ENCODE data around the gene ARL15.

Gene ARL15

DNA sequence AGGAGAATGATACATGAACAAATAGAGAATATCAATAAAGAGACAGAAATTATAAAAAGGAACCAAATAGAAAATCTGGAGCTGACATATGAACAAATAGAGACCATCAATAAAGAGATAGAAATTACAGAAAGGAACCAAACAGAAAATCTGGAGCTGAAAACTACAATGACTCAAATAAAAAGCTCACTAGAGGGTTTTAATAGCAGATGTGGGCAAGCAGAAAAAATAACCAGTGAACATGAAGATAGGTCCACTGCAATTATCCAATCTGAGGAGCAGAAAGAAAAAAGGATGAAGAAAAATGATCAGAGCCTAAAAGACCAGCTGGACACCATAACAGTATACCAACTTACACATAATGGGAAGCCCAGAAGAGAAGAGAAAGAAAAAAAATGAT lies 353.7 kb downstream of the ARL15 start:
- no peak overlapping the region for H3K9ac ChIP-seq (ENCODE audit: low read depth, low read length, poor library complexity, severe bottlenecking)
- H3K4me1 ChIP-seq (ENCODE audit: insufficient read depth, low read length, poor library complexity, severe bottlenecking), result no peaks in the 10 kb centered on the region
- H4K20me1 ChIP-seq (ENCODE audit: insufficient read depth, low read length, poor library complexity, severe bottlenecking), result no peaks in the 10 kb centered on the region
- peaks cover 3% of the 10 kb centered on the region; the same call in 1 of the 2 replicates for H3K36me3 ChIP-seq (ENCODE audit: insufficient read depth, low read length)
- peaks cover 16% of the 10 kb centered on the region for H3K9me3 ChIP-seq (ENCODE audit: insufficient read depth, low read depth, low read length)
- no peaks in the 10 kb centered on the region for H3K9me2 ChIP-seq (replicated peaks; ENCODE audit: low read depth, low read length)
- H2AFZ ChIP-seq (ENCODE audit: low read length), result no peak overlapping the region
- no peaks in the 10 kb centered on the region for H3K79me2 ChIP-seq (ENCODE audit: insufficient read depth, low read length)
- no peaks in the 10 kb centered on the region for H3F3A ChIP-seq (ENCODE audit: low read depth)
- no peak overlapping the region for H3K4me3 ChIP-seq (ENCODE audit: low read length, poor library complexity, severe bottlenecking)
- H3K27me3 ChIP-seq (ENCODE audit: insufficient read depth, low read length, poor library complexity, severe bottlenecking), result no peaks in the 10 kb centered on the region
- H3K4me2 ChIP-seq (ENCODE audit: low read depth, low read length, poor library complexity, severe bottlenecking), result no peak overlapping the region
- TF ChIP-seq EZH2phosphoT487 (IDR thresholded peaks at IDR 0.05; ENCODE audit: borderline replicate concordance), result no peak
- TF ChIP-seq, protein P1, sequence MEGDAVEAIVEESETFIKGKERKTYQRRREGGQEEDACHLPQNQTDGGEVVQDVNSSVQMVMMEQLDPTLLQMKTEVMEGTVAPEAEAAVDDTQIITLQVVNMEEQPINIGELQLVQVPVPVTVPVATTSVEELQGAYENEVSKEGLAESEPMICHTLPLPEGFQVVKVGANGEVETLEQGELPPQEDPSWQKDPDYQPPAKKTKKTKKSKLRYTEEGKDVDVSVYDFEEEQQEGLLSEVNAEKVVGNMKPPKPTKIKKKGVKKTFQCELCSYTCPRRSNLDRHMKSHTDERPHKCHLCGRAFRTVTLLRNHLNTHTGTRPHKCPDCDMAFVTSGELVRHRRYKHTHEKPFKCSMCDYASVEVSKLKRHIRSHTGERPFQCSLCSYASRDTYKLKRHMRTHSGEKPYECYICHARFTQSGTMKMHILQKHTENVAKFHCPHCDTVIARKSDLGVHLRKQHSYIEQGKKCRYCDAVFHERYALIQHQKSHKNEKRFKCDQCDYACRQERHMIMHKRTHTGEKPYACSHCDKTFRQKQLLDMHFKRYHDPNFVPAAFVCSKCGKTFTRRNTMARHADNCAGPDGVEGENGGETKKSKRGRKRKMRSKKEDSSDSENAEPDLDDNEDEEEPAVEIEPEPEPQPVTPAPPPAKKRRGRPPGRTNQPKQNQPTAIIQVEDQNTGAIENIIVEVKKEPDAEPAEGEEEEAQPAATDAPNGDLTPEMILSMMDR (conservative IDR thresholded peaks at IDR 0.05; ENCODE audit: low read length), result no peak

DNA sequence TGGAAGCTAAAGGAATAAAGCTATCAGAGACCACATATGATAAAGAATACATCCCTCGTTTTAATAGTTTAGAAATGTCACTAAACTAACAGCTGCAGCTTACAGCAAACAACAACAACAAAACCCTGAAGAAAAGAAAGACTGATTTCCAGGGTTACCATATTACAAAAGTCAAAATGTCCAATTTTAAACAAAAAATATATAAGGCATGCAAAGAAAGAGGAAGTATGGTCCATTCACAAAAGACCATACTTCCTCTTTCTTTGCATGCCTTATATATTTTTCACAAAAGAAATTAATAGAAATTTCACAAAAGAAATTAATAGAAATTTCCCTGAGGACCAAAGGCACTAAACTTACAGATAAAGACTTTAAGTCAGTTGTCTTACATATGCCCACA lies 354.2 kb downstream of the ARL15 start:
- Histone ChIP-seq H3K9ac (ENCODE audit: low read depth, low read length, poor library complexity, severe bottlenecking) (no peak overlapping the region), H2AFZ (ENCODE audit: low read length) (no peak overlapping the region), H3K9me3 (ENCODE audit: insufficient read depth, low read depth, low read length) (peaks cover 16% of the 10 kb centered on the region), H3K79me2 (ENCODE audit: insufficient read depth, low read length) (no peaks in the 10 kb centered on the region), H4K20me1 (ENCODE audit: insufficient read depth, low read length, poor library complexity, severe bottlenecking) (no peaks in the 10 kb centered on the region), H3K36me3 (ENCODE audit: insufficient read depth, low read length) (peaks cover 3% of the 10 kb centered on the region; the same call in 1 of the 2 replicates), H3K4me3 (ENCODE audit: low read length, poor library complexity, severe bottlenecking) (no peak overlapping the region), H3K27me3 (ENCODE audit: insufficient read depth, low read length, poor library complexity, severe bottlenecking) (no peaks in the 10 kb centered on the region), H3F3A (ENCODE audit: low read depth) (no peaks in the 10 kb centered on the region), H3K4me1 (ENCODE audit: insufficient read depth, low read length, poor library complexity, severe bottlenecking) (no peaks in the 10 kb centered on the region), H3K9me2 (replicated peaks; ENCODE audit: low read depth, low read length) (no peaks in the 10 kb centered on the region), H3K4me2 (ENCODE audit: low read depth, low read length, poor library complexity, severe bottlenecking) (no peak overlapping the region)
- no peak for TF ChIP-seq EZH2phosphoT487 (IDR thresholded peaks at IDR 0.05; ENCODE audit: borderline replicate concordance)
- TF ChIP-seq, protein P1 (conservative IDR thresholded peaks at IDR 0.05; ENCODE audit: low read length), result no peak

DNA sequence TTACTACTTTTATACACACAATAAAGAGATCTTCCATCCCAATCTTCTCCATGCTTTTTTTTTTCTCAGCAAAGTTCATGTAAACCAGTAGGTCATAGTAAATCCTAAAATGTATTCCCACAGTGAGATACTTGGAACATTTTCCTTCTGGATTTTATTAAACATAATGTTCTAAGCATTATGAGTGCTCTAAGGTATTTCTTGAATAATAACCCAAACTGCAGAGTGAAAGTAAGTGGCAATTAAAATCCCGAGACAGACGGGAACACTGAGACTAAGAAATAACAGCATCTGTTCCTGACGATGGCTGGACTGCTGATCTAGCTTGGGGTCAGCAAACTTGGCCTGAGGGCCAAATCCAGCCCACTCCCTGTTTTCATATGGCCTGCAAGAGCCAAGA lies 359.8 kb downstream of the ARL15 start:
- TF ChIP-seq, protein P1 (conservative IDR thresholded peaks at IDR 0.05; ENCODE audit: low read length), result no peak
- TF ChIP-seq EZH2phosphoT487 (IDR thresholded peaks at IDR 0.05; ENCODE audit: borderline replicate concordance), result no peak
- Histone ChIP-seq H3K9me2 (replicated peaks; ENCODE audit: low read depth, low read length) (no peaks in the 10 kb centered on the region), H3K27me3 (ENCODE audit: insufficient read depth, low read length, poor library complexity, severe bottlenecking) (no peaks in the 10 kb centered on the region), H2AFZ (ENCODE audit: low read length) (no peak overlapping the region), H3K36me3 (ENCODE audit: insufficient read depth, low read length) (no peaks in the 10 kb centered on the region), H3K9ac (ENCODE audit: low read depth, low read length, poor library complexity, severe bottlenecking) (no peak overlapping the region), H3K9me3 (ENCODE audit: insufficient read depth, low read depth, low read length) (no peaks in the 10 kb centered on the region), H3K4me3 (ENCODE audit: low read length, poor library complexity, severe bottlenecking) (no peak overlapping the region), H3F3A (ENCODE audit: low read depth) (no peaks in the 10 kb centered on the region), H3K4me1 (ENCODE audit: insufficient read depth, low read length, poor library complexity, severe bottlenecking) (no peaks in the 10 kb centered on the region), H4K20me1 (ENCODE audit: insufficient read depth, low read length, poor library complexity, severe bottlenecking) (no peaks in the 10 kb centered on the region), H3K4me2 (ENCODE audit: low read depth, low read length, poor library complexity, severe bottlenecking) (no peak overlapping the region), H3K79me2 (ENCODE audit: insufficient read depth, low read length) (no peaks in the 10 kb centered on the region)

All from Loucy (cell line).